Neural cell (in vitro differentiated cells): ENCODE data around the gene WNT2B. TPM values are rescaled to one million over a fixed set of nuclear protein-coding genes. Genes with fewer than 3 reads are reported as not detected.

ENCODE experiments used
- H2AFZ ChIP-seq: fragments of 200-600, 300-800 bp; sonication (generic), shearing (Covaris generic); 2 replicates; pipeline ENCODE4 v1.6.0; 2014; ENCODE audit warnings: low read depth, mild to moderate bottlenecking, antibody characterized with exemption, low read length, moderate library complexity
- H3F3A ChIP-seq: fragments of 200-600 bp; shearing (Covaris generic); 2 replicates; pipeline ENCODE4 v1.6.1; 2016; ENCODE audit warnings: mild to moderate bottlenecking, moderate library complexity, mixed read lengths, antibody characterized with exemption, low read length; ENCODE audit not compliant: insufficient read depth, poor library complexity, severe bottlenecking
- H3K27ac ChIP-seq: fragments of 200-600, 300-800 bp; sonication (generic), shearing (Covaris generic); 2 replicates; pipeline ENCODE4 v1.5.1; 2014; ENCODE audit warnings: mild to moderate bottlenecking, low read length, moderate library complexity
- H3K27me3 ChIP-seq: fragments of 300-800, 200-600 bp; sonication (generic), shearing (Covaris generic); 2 replicates; pipeline ENCODE4 v1.6.0; 2014; ENCODE audit warnings: mild to moderate bottlenecking, low read depth, low read length, moderate library complexity; ENCODE audit not compliant: insufficient read depth
- H3K36me3 ChIP-seq: fragments of 300-800, 200-600 bp; sonication (generic), shearing (Covaris generic); 2 replicates; pipeline ENCODE4 v1.5.1; 2014; ENCODE audit warnings: mild to moderate bottlenecking, antibody characterized with exemption, low read length, moderate library complexity; ENCODE audit not compliant: insufficient read depth
- H3K4me2 ChIP-seq: fragments of 300-800, 200-600 bp; sonication (generic), shearing (Covaris generic); 2 replicates; pipeline ENCODE4 v1.6.0; 2014; ENCODE audit warnings: mild to moderate bottlenecking, low read length
- H3K4me3 ChIP-seq: fragments of 300-800, 200-600 bp; sonication (generic), shearing (Covaris generic); 2 replicates; pipeline ENCODE4 v1.5.1; 2014; ENCODE audit warnings: mild to moderate bottlenecking, low read length, moderate library complexity
- H3K79me2 ChIP-seq: fragments of 200-600 bp; shearing (Covaris generic); replicated peaks from 2 replicates; pipeline ENCODE4 v1.6.0; 2014; ENCODE audit warnings: mild to moderate bottlenecking, low read length, moderate library complexity; ENCODE audit not compliant: insufficient read depth
- H3K9ac ChIP-seq: fragments of 300-800, 200-600 bp; sonication (generic), shearing (Covaris generic); 2 replicates; pipeline ENCODE4 v1.6.1; 2016; ENCODE audit warnings: mild to moderate bottlenecking, low read length, mixed read lengths
- H3K9me2 ChIP-seq: fragments of 200-600 bp; shearing (Covaris generic); 2 replicates; pipeline ENCODE4 v1.6.1; 2016; ENCODE audit warnings: mild to moderate bottlenecking, low read length, mixed read lengths; ENCODE audit not compliant: insufficient read depth
- H3K9me3 ChIP-seq: fragments of 200-600, 300-800 bp; sonication (generic), shearing (Covaris generic); 2 replicates; pipeline ENCODE4 v1.6.1; 2016; ENCODE audit warnings: mild to moderate bottlenecking, mixed run types, low read length, moderate library complexity, mixed read lengths
- H4K20me1 ChIP-seq: fragments of 200-600 bp; shearing (Covaris generic); 2 replicates; pipeline ENCODE4 v1.6.1; 2016; ENCODE audit warnings: mild to moderate bottlenecking, mixed run types; ENCODE audit not compliant: insufficient read depth
- EP300 ChIP-seq: fragments of 450-650 bp; conservative IDR thresholded peaks from 2 replicates; pipeline ENCODE4 v1.6.1; 2014; ENCODE audit warnings: antibody characterized with exemption, mild to moderate bottlenecking, moderate library complexity; ENCODE audit not compliant: poor library complexity, severe bottlenecking
- EZH2 ChIP-seq: fragments of 200-600, 300-800 bp; shearing (Covaris generic), sonication (generic); IDR thresholded peaks from 2 replicates; pipeline ENCODE4 v1.6.1; 2014; ENCODE audit warnings: antibody characterized with exemption, low read length, borderline replicate concordance, mild to moderate bottlenecking; ENCODE audit not compliant: insufficient read depth, poor library complexity, severe bottlenecking
- MXI1 ChIP-seq: fragments of 450-650 bp; conservative IDR thresholded peaks from 2 replicates; pipeline ENCODE4 v1.6.1; 2014; ENCODE audit warnings: antibody characterized with exemption, mild to moderate bottlenecking; ENCODE audit not compliant: poor library complexity, severe bottlenecking
- POLR2AphosphoS5 ChIP-seq: IDR thresholded peaks from 2 replicates; pipeline ENCODE4 v1.6.1; 2012
- RAD21 ChIP-seq: fragments of 450-650 bp; conservative IDR thresholded peaks from 2 replicates; pipeline ENCODE4 v1.6.1; 2014; ENCODE audit warnings: antibody characterized with exemption, mild to moderate bottlenecking, moderate library complexity
- SMC3 ChIP-seq: fragments of 450-650 bp; conservative IDR thresholded peaks from 2 replicates; pipeline ENCODE4 v1.6.1; 2014; ENCODE audit warnings: antibody characterized with exemption, mild to moderate bottlenecking, moderate library complexity; ENCODE audit not compliant: poor library complexity
- TAF1 ChIP-seq: IDR thresholded peaks from 2 replicates; pipeline ENCODE4 v1.6.1; 2012; ENCODE audit warnings: low read depth
- polyA plus RNA-seq: library from polyadenylated mRNA; depleted of rRNA; stranded (reverse); fragments of >200 nt; gene quantifications from 2 replicates; pipeline ENCODE4 v1.2.3, GENCODE V29; 2014
- TF ChIP-seq, protein P1 (sequence below): fragments of 450-650 bp; IDR thresholded peaks from 2 replicates; pipeline ENCODE4 v1.5.1; 2014; ENCODE audit warnings: antibody characterized with exemption, mild to moderate bottlenecking, moderate library complexity; ENCODE audit not compliant: poor library complexity, severe bottlenecking
- TF ChIP-seq, protein P2 (sequence below): IDR thresholded peaks from 2 replicates; pipeline ENCODE4 v1.6.1; 2012; ENCODE audit warnings: borderline replicate concordance

WNT2B gene
- polyA plus RNA-seq, 1 donor from 2014 or later, result 3.1 TPM

DNA sequence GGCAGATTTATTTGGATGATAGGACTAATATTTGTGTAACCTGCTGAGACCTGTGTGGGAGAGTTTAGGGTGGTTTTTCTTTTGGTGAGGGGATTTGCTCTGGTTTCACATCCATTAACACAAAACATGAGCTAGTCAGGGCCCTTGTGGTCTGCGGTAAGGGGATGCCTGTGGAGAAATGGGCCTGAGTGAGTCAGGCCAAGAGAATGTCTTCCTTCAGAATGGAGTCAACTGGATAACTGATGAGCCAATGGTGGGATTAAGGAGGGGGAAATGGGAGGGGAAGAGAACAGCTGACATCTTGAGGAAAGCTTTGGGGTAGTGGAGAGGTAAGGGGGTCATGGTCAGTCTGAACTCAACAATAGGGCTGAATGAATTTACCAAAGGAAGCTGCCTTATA, 13.9 kb downstream of the WNT2B start:
- H4K20me1 ChIP-seq, result no peaks in the 10 kb centered on the region
- no peak overlapping the region for H3K27ac ChIP-seq
- no peaks in the 10 kb centered on the region for H3K27me3 ChIP-seq
- TF ChIP-seq TAF1 (no peak), EZH2 (no peak), MXI1 (no peak)
- TF ChIP-seq, protein P1, sequence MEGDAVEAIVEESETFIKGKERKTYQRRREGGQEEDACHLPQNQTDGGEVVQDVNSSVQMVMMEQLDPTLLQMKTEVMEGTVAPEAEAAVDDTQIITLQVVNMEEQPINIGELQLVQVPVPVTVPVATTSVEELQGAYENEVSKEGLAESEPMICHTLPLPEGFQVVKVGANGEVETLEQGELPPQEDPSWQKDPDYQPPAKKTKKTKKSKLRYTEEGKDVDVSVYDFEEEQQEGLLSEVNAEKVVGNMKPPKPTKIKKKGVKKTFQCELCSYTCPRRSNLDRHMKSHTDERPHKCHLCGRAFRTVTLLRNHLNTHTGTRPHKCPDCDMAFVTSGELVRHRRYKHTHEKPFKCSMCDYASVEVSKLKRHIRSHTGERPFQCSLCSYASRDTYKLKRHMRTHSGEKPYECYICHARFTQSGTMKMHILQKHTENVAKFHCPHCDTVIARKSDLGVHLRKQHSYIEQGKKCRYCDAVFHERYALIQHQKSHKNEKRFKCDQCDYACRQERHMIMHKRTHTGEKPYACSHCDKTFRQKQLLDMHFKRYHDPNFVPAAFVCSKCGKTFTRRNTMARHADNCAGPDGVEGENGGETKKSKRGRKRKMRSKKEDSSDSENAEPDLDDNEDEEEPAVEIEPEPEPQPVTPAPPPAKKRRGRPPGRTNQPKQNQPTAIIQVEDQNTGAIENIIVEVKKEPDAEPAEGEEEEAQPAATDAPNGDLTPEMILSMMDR, result no peak
- TF ChIP-seq, protein P2, sequence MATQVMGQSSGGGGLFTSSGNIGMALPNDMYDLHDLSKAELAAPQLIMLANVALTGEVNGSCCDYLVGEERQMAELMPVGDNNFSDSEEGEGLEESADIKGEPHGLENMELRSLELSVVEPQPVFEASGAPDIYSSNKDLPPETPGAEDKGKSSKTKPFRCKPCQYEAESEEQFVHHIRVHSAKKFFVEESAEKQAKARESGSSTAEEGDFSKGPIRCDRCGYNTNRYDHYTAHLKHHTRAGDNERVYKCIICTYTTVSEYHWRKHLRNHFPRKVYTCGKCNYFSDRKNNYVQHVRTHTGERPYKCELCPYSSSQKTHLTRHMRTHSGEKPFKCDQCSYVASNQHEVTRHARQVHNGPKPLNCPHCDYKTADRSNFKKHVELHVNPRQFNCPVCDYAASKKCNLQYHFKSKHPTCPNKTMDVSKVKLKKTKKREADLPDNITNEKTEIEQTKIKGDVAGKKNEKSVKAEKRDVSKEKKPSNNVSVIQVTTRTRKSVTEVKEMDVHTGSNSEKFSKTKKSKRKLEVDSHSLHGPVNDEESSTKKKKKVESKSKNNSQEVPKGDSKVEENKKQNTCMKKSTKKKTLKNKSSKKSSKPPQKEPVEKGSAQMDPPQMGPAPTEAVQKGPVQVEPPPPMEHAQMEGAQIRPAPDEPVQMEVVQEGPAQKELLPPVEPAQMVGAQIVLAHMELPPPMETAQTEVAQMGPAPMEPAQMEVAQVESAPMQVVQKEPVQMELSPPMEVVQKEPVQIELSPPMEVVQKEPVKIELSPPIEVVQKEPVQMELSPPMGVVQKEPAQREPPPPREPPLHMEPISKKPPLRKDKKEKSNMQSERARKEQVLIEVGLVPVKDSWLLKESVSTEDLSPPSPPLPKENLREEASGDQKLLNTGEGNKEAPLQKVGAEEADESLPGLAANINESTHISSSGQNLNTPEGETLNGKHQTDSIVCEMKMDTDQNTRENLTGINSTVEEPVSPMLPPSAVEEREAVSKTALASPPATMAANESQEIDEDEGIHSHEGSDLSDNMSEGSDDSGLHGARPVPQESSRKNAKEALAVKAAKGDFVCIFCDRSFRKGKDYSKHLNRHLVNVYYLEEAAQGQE, result no peak
- no peak overlapping the region for H3K4me2 ChIP-seq
- H3K9me2 ChIP-seq, result no peaks in the 10 kb centered on the region
- H3K36me3 ChIP-seq, result no peaks in the 10 kb centered on the region
- H3K9ac ChIP-seq, result no peak overlapping the region
- H3K9me3 ChIP-seq, result no peaks in the 10 kb centered on the region
- H3K4me3 ChIP-seq, result no peak overlapping the region
- H3K79me2 ChIP-seq, result no peaks in the 10 kb centered on the region
- H3F3A ChIP-seq, result no peaks in the 10 kb centered on the region
- H2AFZ ChIP-seq, result no peak overlapping the region

DNA sequence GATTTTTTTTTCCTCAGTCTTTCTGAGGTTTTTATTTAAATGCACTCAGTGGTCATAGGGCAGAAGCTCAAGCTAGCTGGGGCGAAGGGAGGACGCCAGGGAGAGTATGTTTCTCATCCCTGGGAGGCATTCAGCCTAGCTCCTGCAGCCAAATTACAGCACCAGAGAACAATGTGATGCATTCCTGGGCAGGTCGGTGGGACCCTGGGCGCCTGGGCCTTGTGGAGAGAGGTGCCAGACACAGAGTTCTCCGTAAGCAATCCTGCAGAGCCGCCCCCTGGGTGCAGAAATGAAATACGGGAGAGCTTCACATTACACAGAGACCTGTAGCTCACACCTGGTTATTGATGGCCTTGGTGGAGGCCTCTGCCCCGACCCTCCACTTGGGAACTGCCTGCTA, 15.5 kb downstream of the WNT2B start:
- Histone ChIP-seq H3K9me2 (no peaks in the 10 kb centered on the region), H3K9me3 (no peaks in the 10 kb centered on the region), H3K4me3 (no peak overlapping the region), H3K79me2 (no peaks in the 10 kb centered on the region), H3K27me3 (no peaks in the 10 kb centered on the region), H3K9ac (no peak overlapping the region), H3K36me3 (no peaks in the 10 kb centered on the region), H3K27ac (no peak overlapping the region), H4K20me1 (no peaks in the 10 kb centered on the region), H3F3A (no peaks in the 10 kb centered on the region), H3K4me2 (no peak overlapping the region), H2AFZ (no peak overlapping the region)
- TF ChIP-seq RAD21, result no peak
- TF ChIP-seq, protein P2, result no peak
- TF ChIP-seq, protein P1, result no peak
- TF ChIP-seq EP300, result no peak
- TF ChIP-seq POLR2AphosphoS5, result no peak
- no peak for TF ChIP-seq TAF1
- no peak for TF ChIP-seq SMC3
- TF ChIP-seq MXI1, result no peak
- no peak for TF ChIP-seq EZH2
